Neuronal stem cell (in vitro differentiated cells): Measurements from ENCODE around the gene CASP2.

ENCODE experiments used
- DNase-seq: peaks from one replicate; pipeline ENCODE4 v3.0.0-alpha.2; 2013; ENCODE audit warnings: low spot score
- H2AFZ ChIP-seq: one replicate; pipeline ENCODE4 v1.6.1; 2013; ENCODE audit warnings: mild to moderate bottlenecking, low read length, inconsistent platforms
- H2AK5ac ChIP-seq: 2 replicates; pipeline ENCODE4 v1.6.1; 2013; ENCODE audit warnings: low read depth, mild to moderate bottlenecking, inconsistent platforms, low read length, moderate library complexity, mixed read lengths
- H2BK120ac ChIP-seq: 2 replicates; pipeline ENCODE4 v1.6.1; 2013; ENCODE audit warnings: low read depth, mild to moderate bottlenecking, inconsistent platforms, low read length, moderate library complexity, mixed read lengths
- H2BK12ac ChIP-seq: one replicate; pipeline ENCODE4 v1.6.1; 2013; ENCODE audit warnings: low read length, inconsistent platforms
- H2BK15ac ChIP-seq: 2 replicates; pipeline ENCODE4 v1.6.1; 2013; ENCODE audit warnings: mild to moderate bottlenecking, low read length, inconsistent platforms, mixed read lengths
- H2BK5ac ChIP-seq: one replicate; pipeline ENCODE4 v1.6.1; 2013; ENCODE audit warnings: inconsistent platforms, mild to moderate bottlenecking, low read length, moderate library complexity
- H3K14ac ChIP-seq: one replicate; pipeline ENCODE4 v1.6.1; 2013; ENCODE audit warnings: low read length, inconsistent platforms
- H3K18ac ChIP-seq: 2 replicates; pipeline ENCODE4 v1.6.1; 2013; ENCODE audit warnings: low read length, inconsistent platforms
- H3K23ac ChIP-seq: 2 replicates; pipeline ENCODE4 v1.6.1; 2013; ENCODE audit warnings: low read depth, mild to moderate bottlenecking, mixed read lengths, low read length, inconsistent platforms; ENCODE audit not compliant: poor library complexity
- H3K27ac ChIP-seq: replicated peaks from 3 replicates; pipeline ENCODE4 v1.5.1; 2013; ENCODE audit warnings: low read length, inconsistent platforms
- H3K27me3 ChIP-seq, 3 experiments: 2 replicates each; pipeline ENCODE4 v1.6.1; 2013; ENCODE audit warnings: low read length in 3 of 3, mild to moderate bottlenecking in 2 of 3, inconsistent platforms in 1 of 3, low read depth in 1 of 3, mixed read lengths in 1 of 3, moderate library complexity in 1 of 3; ENCODE audit not compliant: control insufficient read depth in 3 of 3, insufficient read depth in 3 of 3
- H3K36me3 ChIP-seq, 2 donors: replicated peaks in 1 of 2; 2 replicates each; pipeline ENCODE4 v1.6.1; 2013; ENCODE audit warnings: low read length in 2 of 2; ENCODE audit not compliant: control insufficient read depth in 2 of 2, insufficient read depth in 2 of 2
- H3K4ac ChIP-seq: 2 replicates; pipeline ENCODE4 v1.6.1; 2013; ENCODE audit warnings: inconsistent platforms, mild to moderate bottlenecking, low read length, moderate library complexity
- H3K4me1 ChIP-seq, 2 donors: 1 replicate in 1 of 2; 2 replicates in 1 of 2; pipeline ENCODE4 v1.6.1; 2013; ENCODE audit warnings: low read length in 2 of 2, low read depth in 1 of 2; ENCODE audit not compliant: control insufficient read depth in 2 of 2, insufficient read depth in 1 of 2
- H3K4me2 ChIP-seq: one replicate; pipeline ENCODE4 v1.6.1; 2013; ENCODE audit warnings: mild to moderate bottlenecking, low read length, inconsistent platforms; ENCODE audit not compliant: insufficient read depth, poor library complexity, severe bottlenecking
- H3K4me3 ChIP-seq, 2 donors: 2 replicates each; pipeline ENCODE4 v1.5.1; 2013; ENCODE audit warnings: low read length in 2 of 2, mild to moderate bottlenecking in 2 of 2, inconsistent platforms in 1 of 2, moderate library complexity in 1 of 2
- H3K79me1 ChIP-seq: one replicate; pipeline ENCODE4 v1.6.1; 2013; ENCODE audit warnings: low read depth, mild to moderate bottlenecking, inconsistent platforms, low read length, moderate library complexity
- H3K9ac ChIP-seq: one replicate; pipeline ENCODE4 v1.6.1; 2013; ENCODE audit warnings: mild to moderate bottlenecking, low read depth, low read length, inconsistent platforms; ENCODE audit not compliant: poor library complexity
- H3K9me3 ChIP-seq, 2 donors: replicated peaks in 1 of 2; 2 replicates each; pipeline versions ENCODE3 to v1.6.1; 2013; ENCODE audit warnings: low read length in 2 of 2, mild to moderate bottlenecking in 2 of 2, inconsistent platforms in 1 of 2, low read depth in 1 of 2, mixed read lengths in 1 of 2, moderate library complexity in 1 of 2; ENCODE audit not compliant: control insufficient read depth in 2 of 2, insufficient read depth in 1 of 2
- H4K8ac ChIP-seq: one replicate; pipeline ENCODE4 v1.6.1; 2013; ENCODE audit warnings: low read depth, mild to moderate bottlenecking, inconsistent platforms, low read length, moderate library complexity
- H4K91ac ChIP-seq: one replicate; pipeline ENCODE4 v1.6.1; 2013; ENCODE audit warnings: low read length, low read depth, mild to moderate bottlenecking, inconsistent platforms; ENCODE audit not compliant: poor library complexity
- WGBS, 2 donors: extraction: QIAGEN DNeasy Blood & Tissue Kit; methylation state at CpG; one replicate each; pipeline ENCODE4 v1.1.7; 2013; ENCODE audit warnings: missing lambda C conversion rate in 2 of 2, mixed read lengths in 1 of 2; ENCODE audit not compliant: insufficient read length in 2 of 2, insufficient replicate concordance in 1 of 2; ENCODE audit errors: extremely low coverage in 2 of 2; 5-methylcytosine and 5-hydroxymethylcytosine counted together

The CASP2 gene

GRCh38 chr7:143242306-143242705, 45.8 kb upstream of the CASP2 start:
- no peak overlapping the region for H2AFZ ChIP-seq
- H3K4me3 ChIP-seq, result no peak overlapping the region
- H3K27ac ChIP-seq, result no peak overlapping the region
- H2BK15ac ChIP-seq, result no peak overlapping the region
- no peak overlapping the region for H3K14ac ChIP-seq
- H4K8ac ChIP-seq, result no peak overlapping the region
- H2AK5ac ChIP-seq, result no peak overlapping the region
- WGBS, 2 donors, result no CpG with 5 or more reads among the region's 11 CpGs
- DNase-seq, result no peak
- no peak overlapping the region for H4K91ac ChIP-seq
- H2BK120ac ChIP-seq, result no peak overlapping the region
- H2BK5ac ChIP-seq, result no peak overlapping the region
- H3K27me3 ChIP-seq, result peaks cover 0 to 8% (median 0%) of the 10 kb centered on the region in 3 experiments
- H2BK12ac ChIP-seq, result no peak overlapping the region
- no peaks in the 10 kb centered on the region for H3K36me3 ChIP-seq
- H3K4me1 ChIP-seq, result peaks cover 1 to 9% of the 10 kb centered on the region in 2 donors
- H3K9ac ChIP-seq, result no peak overlapping the region
- H3K9me3 ChIP-seq, result peaks cover 0 to 7% of the 10 kb centered on the region in 2 donors
- no peaks in the 10 kb centered on the region for H3K79me1 ChIP-seq
- H3K4ac ChIP-seq, result no peak overlapping the region
- H3K4me2 ChIP-seq, result no peak overlapping the region
- no peak overlapping the region for H3K18ac ChIP-seq
- H3K23ac ChIP-seq, result no peak overlapping the region

GRCh38 chr7:143243111-143243510, 45.0 kb upstream of the CASP2 start:
- Histone ChIP-seq H3K14ac (no peak overlapping the region), H2BK12ac (no peak overlapping the region), H2BK120ac (no peak overlapping the region), H3K23ac (no peak overlapping the region), H3K4me2 (no peak overlapping the region), H4K8ac (no peak overlapping the region), H3K9ac (no peak overlapping the region), H2BK5ac (no peak overlapping the region), H3K9me3 (peaks cover 0 to 2% of the 10 kb centered on the region in 2 donors), H3K27me3 (peaks cover 0 to 8% (median 0%) of the 10 kb centered on the region in 3 experiments), H3K18ac (no peak overlapping the region), H3K79me1 (no peaks in the 10 kb centered on the region), H2AK5ac (no peak overlapping the region), H3K4me1 (peaks cover 1 to 9% of the 10 kb centered on the region in 2 donors), H2BK15ac (no peak overlapping the region), H3K27ac (no peak overlapping the region), H3K4ac (no peak overlapping the region), H3K36me3 (no peaks in the 10 kb centered on the region), H3K4me3 (no peak overlapping the region), H2AFZ (no peak overlapping the region), H4K91ac (no peak overlapping the region)
- no CpG with 5 or more reads among the region's 7 CpGs for WGBS, 2 donors
- DNase-seq, result no peak

- no CpG with 5 or more reads among the region's 3 CpGs for WGBS, 2 donors
- no peak overlapping the region for H3K18ac ChIP-seq
- H3K4ac ChIP-seq, result no peak overlapping the region
- peaks cover 0 to 2% of the 10 kb centered on the region in 2 donors for H3K9me3 ChIP-seq
- H3K4me2 ChIP-seq, result no peak overlapping the region
- H3K36me3 ChIP-seq, result no peaks in the 10 kb centered on the region
- H2BK15ac ChIP-seq, result no peak overlapping the region
- no peak overlapping the region for H2BK120ac ChIP-seq
- DNase-seq, result no peak
- no peak overlapping the region for H3K27ac ChIP-seq
- no peak overlapping the region for H3K23ac ChIP-seq
- no peak overlapping the region for H4K8ac ChIP-seq
- H3K14ac ChIP-seq, result no peak overlapping the region
- H3K4me3 ChIP-seq, result no peak overlapping the region
- no peaks in the 10 kb centered on the region for H3K79me1 ChIP-seq
- no peak overlapping the region for H2AFZ ChIP-seq
- peaks cover 1 to 9% of the 10 kb centered on the region in 2 donors for H3K4me1 ChIP-seq
- H4K91ac ChIP-seq, result no peak overlapping the region
- no peak overlapping the region for H2AK5ac ChIP-seq
- H2BK12ac ChIP-seq, result no peak overlapping the region
- H2BK5ac ChIP-seq, result no peak overlapping the region
- no peak overlapping the region for H3K9ac ChIP-seq
- peaks cover 0 to 8% (median 0%) of the 10 kb centered on the region in 3 experiments for H3K27me3 ChIP-seq
These were observed 44.5 kb upstream of the CASP2 start for GRCh38 chr7:143243614-143244013.

- peaks cover 0 to 8% (median 0%) of the 10 kb centered on the region in 3 experiments for H3K27me3 ChIP-seq
- H3K4ac ChIP-seq, result no peak overlapping the region
- H2BK12ac ChIP-seq, result no peak overlapping the region
- H3K9ac ChIP-seq, result no peak overlapping the region
- DNase-seq, result no peak
- H3K9me3 ChIP-seq, result peaks cover 0 to 2% of the 10 kb centered on the region in 2 donors
- no peak overlapping the region for H3K4me2 ChIP-seq
- H3K4me1 ChIP-seq, result peaks cover 1 to 9% of the 10 kb centered on the region in 2 donors
- H3K27ac ChIP-seq, result no peak overlapping the region
- H3K79me1 ChIP-seq, result no peaks in the 10 kb centered on the region
- peaks cover 0 to 2% of the 10 kb centered on the region in 2 donors for H3K36me3 ChIP-seq
- no peak overlapping the region for H4K91ac ChIP-seq
- no peak overlapping the region for H2BK15ac ChIP-seq
- H2BK120ac ChIP-seq, result no peak overlapping the region
- no peak overlapping the region for H2BK5ac ChIP-seq
- H3K18ac ChIP-seq, result no peak overlapping the region
- H3K23ac ChIP-seq, result no peak overlapping the region
- WGBS, 2 donors, result no CpG with 5 or more reads among the region's 1 CpG
- H3K4me3 ChIP-seq, result no peak overlapping the region
- no peak overlapping the region for H2AFZ ChIP-seq
- no peak overlapping the region for H2AK5ac ChIP-seq
- H4K8ac ChIP-seq, result no peak overlapping the region
- no peak overlapping the region for H3K14ac ChIP-seq
These were observed 43.8 kb upstream of the CASP2 start for GRCh38 chr7:143244321-143244720.
